Fibroblast of lung (primary cell): Measurements from ENCODE around the gene CDC25A. TPM values are rescaled to one million over a fixed set of nuclear protein-coding genes. Genes with fewer than 3 reads are reported as not detected.
A peak's percentile ranks its signal among the peaks of the same experiment; 100 is the strongest.

ENCODE experiments used
- DNase-seq, 2 donors: peaks; one replicate each; pipeline versions ENCODE4 v3.0.0 to v3.0.0-alpha.2; 2010; ENCODE audit warnings: low read depth in 2 of 2
- H2AFZ ChIP-seq: 2 replicates; pipeline ENCODE4 v1.5.1; 2012; ENCODE audit warnings: low read length, control low read depth, inconsistent platforms
- H3K27ac ChIP-seq: 2 replicates; pipeline ENCODE4 v1.5.1; 2011; ENCODE audit warnings: low read length, control low read depth; ENCODE audit not compliant: insufficient read depth
- H3K27me3 ChIP-seq: 2 replicates; pipeline ENCODE4 v1.5.1; 2011; ENCODE audit warnings: mild to moderate bottlenecking, low read length; ENCODE audit not compliant: control insufficient read depth, insufficient read depth
- H3K36me3 ChIP-seq: 2 replicates; pipeline ENCODE4 v1.5.1; 2011; ENCODE audit warnings: low read length; ENCODE audit not compliant: control insufficient read depth, insufficient read depth
- H3K4me1 ChIP-seq: 2 replicates; pipeline ENCODE4 v1.5.1; 2011; ENCODE audit warnings: low read length; ENCODE audit not compliant: control insufficient read depth, insufficient read depth; ENCODE audit errors: extremely low read depth
- H3K4me2 ChIP-seq: 2 replicates; pipeline ENCODE4 v1.5.1; 2011; ENCODE audit warnings: low read length, control low read depth; ENCODE audit not compliant: insufficient read depth; ENCODE audit errors: extremely low read depth
- H3K4me3 ChIP-seq, 4 experiments: fragments of 200-600 bp in 1 of 4; sonication (generic) in 1 of 4; replicated peaks in 1 of 4; 2 replicates each; pipeline ENCODE4 v1.5.1; 2011 to 2016; ENCODE audit warnings: low read length in 4 of 4, low read depth in 3 of 4, mild to moderate bottlenecking in 3 of 4, control low read depth in 2 of 4, inconsistent platforms in 1 of 4, mixed read lengths in 1 of 4; ENCODE audit not compliant: insufficient read depth in 1 of 4; ENCODE audit errors: control extremely low read depth in 1 of 4
- H3K79me2 ChIP-seq: 2 replicates; pipeline ENCODE4 v1.5.1; 2012; ENCODE audit warnings: mild to moderate bottlenecking, low read length, inconsistent platforms; ENCODE audit not compliant: control insufficient read depth, insufficient read depth
- H3K9ac ChIP-seq: 2 replicates; pipeline ENCODE4 v1.5.1; 2011; ENCODE audit warnings: mild to moderate bottlenecking, low read length, control low read depth; ENCODE audit not compliant: insufficient read depth
- H3K9me3 ChIP-seq: 2 replicates; pipeline ENCODE4 v1.5.1; 2012; ENCODE audit warnings: low read depth, low read length; ENCODE audit not compliant: control insufficient read depth, insufficient read depth
- H4K20me1 ChIP-seq: 2 replicates; pipeline ENCODE4 v1.5.1; 2011; ENCODE audit warnings: low read length; ENCODE audit not compliant: control insufficient read depth, insufficient read depth; ENCODE audit errors: extremely low read depth
- CTCF ChIP-seq, 2 donors: IDR thresholded peaks in 1 of 2; conservative IDR thresholded peaks in 1 of 2; 1 replicate in 1 of 2; 2 replicates in 1 of 2; pipeline ENCODE4 v1.5.1; 2011 to 2012; ENCODE audit warnings: low read length in 2 of 2, control low read depth in 1 of 2, inconsistent platforms in 1 of 2, low read depth in 1 of 2, mild to moderate bottlenecking in 1 of 2
- EZH2 ChIP-seq: IDR thresholded peaks from 2 replicates; pipeline ENCODE4 v1.5.1; 2012; ENCODE audit warnings: low read length, control low read depth, mild to moderate bottlenecking; ENCODE audit errors: missing control alignments
- polyA plus RNA-seq, 2 donors: library from polyadenylated mRNA; depleted of rRNA in 1 of 2; stranded (reverse) in 1 of 2; unstranded in 1 of 2; fragments of >200 nt; gene quantifications; 2 replicates each; pipeline ENCODE4 v1.2.1, GENCODE V29; 2011 to 2012; ENCODE audit warnings: missing spikeins in 1 of 2
- total RNA-seq: library from RNA; depleted of rRNA; stranded (reverse); fragments of >200 nt; gene quantifications from 2 replicates; pipeline ENCODE4 v1.2.1, GENCODE V29; 2014

Gene CDC25A
- total and polyA plus RNA-seq, 2 donors (not counting 1 experiment from before 2014, with no cell fraction given): 1.3 to 3.1 TPM

- H3K9me3 ChIP-seq: no peaks in the 10 kb centered on the region
- TF ChIP-seq EZH2 (no peak), CTCF (conservative IDR thresholded peaks at IDR 0.05 in 1 of 2, IDR thresholded peaks at IDR 0.05 in 1 of 2; ENCODE audit: low read depth in 1 of 2, low read length in 2 of 2) (no peak)
- peak; percentile 7 to 38 for DNase-seq
- H3K36me3 ChIP-seq: no peaks in the 10 kb centered on the region
- peak overlapping the region; percentile 64 for H3K27ac ChIP-seq
- H3K4me3 ChIP-seq: peak overlapping the region; percentile 72 to 89 (median 83)
- peak overlapping the region; percentile 72 for H2AFZ ChIP-seq
- peaks cover 22% of the 10 kb centered on the region for H3K79me2 ChIP-seq
- no peak overlapping the region for H3K9ac ChIP-seq
- no peaks in the 10 kb centered on the region for H4K20me1 ChIP-seq
- peak overlapping the region; percentile 93 for H3K4me2 ChIP-seq
- H3K4me1 ChIP-seq: peaks cover 4% of the 10 kb centered on the region
- no peaks in the 10 kb centered on the region for H3K27me3 ChIP-seq
These were observed 1.5 kb downstream of the CDC25A start for GRCh38 chr3:48186631-48187300.

GRCh38 chr3:48185129-48185528 lies 3.1 kb downstream of the CDC25A start:
- Histone ChIP-seq H3K36me3 (no peaks in the 10 kb centered on the region), H3K79me2 (peaks cover 22% of the 10 kb centered on the region)
- no peak for TF ChIP-seq EZH2
- no peak for TF ChIP-seq CTCF (conservative IDR thresholded peaks at IDR 0.05 in 1 of 2, IDR thresholded peaks at IDR 0.05 in 1 of 2; ENCODE audit: low read depth in 1 of 2, low read length in 2 of 2)

GRCh38 chr3:48184299-48184698 lies 3.9 kb downstream of the CDC25A start:
- peaks cover 24% of the 10 kb centered on the region for H3K79me2 ChIP-seq
- H3K4me1 ChIP-seq: peaks cover 4% of the 10 kb centered on the region
- no peak overlapping the region for H3K9ac ChIP-seq
- no peaks in the 10 kb centered on the region for H4K20me1 ChIP-seq
- no peak overlapping the region for H3K4me2 ChIP-seq
- TF ChIP-seq EZH2 (no peak), CTCF (conservative IDR thresholded peaks at IDR 0.05 in 1 of 2, IDR thresholded peaks at IDR 0.05 in 1 of 2; ENCODE audit: low read depth in 1 of 2, low read length in 2 of 2) (no peak)
- DNase-seq: no peak
- H3K4me3 ChIP-seq: no peak overlapping the region
- H3K27ac ChIP-seq: no peak overlapping the region
- no peaks in the 10 kb centered on the region for H3K9me3 ChIP-seq
- H2AFZ ChIP-seq: no peak overlapping the region
- no peaks in the 10 kb centered on the region for H3K27me3 ChIP-seq
- no peaks in the 10 kb centered on the region for H3K36me3 ChIP-seq

More at GRCh38 chr3:48185129-48185528, 3.1 kb downstream of the CDC25A start:
- H2AFZ ChIP-seq: no peak overlapping the region
- no peak overlapping the region for H3K9ac ChIP-seq
- no peak overlapping the region for H3K27ac ChIP-seq
- H3K9me3 ChIP-seq: no peaks in the 10 kb centered on the region
- H3K4me2 ChIP-seq: no peak overlapping the region
- no peak overlapping the region for H3K4me3 ChIP-seq
- H4K20me1 ChIP-seq: no peaks in the 10 kb centered on the region
- peaks cover 4% of the 10 kb centered on the region for H3K4me1 ChIP-seq
- DNase-seq: no peak
- no peaks in the 10 kb centered on the region for H3K27me3 ChIP-seq
